ENCODE measurements around the gene ODAD3. TPM values are rescaled to one million over a fixed set of nuclear protein-coding genes. Genes with fewer than 3 reads are reported as not detected.

Gene ODAD3
- total RNA-seq, 1 donor from 2014 or later, result 0.47 TPM

GRCh38 chr19:11481534-11482383, 46.8 kb upstream of the ODAD3 start:
- Histone ChIP-seq H3K79me2 (ENCODE audit: low read depth) (no peaks in the 10 kb centered on the region), H3K9me3 (ENCODE audit: low read depth) (no peaks in the 10 kb centered on the region), H3K4me3 (peak overlapping the region; percentile 21), H3K4me2 (peak overlapping the region; percentile 54), H3K9ac (no peak overlapping the region), H3K27me3 (peaks cover 55% of the 10 kb centered on the region), H2AFZ (replicated peaks) (no peak overlapping the region), H3F3A (ENCODE audit: low read depth) (peaks cover 22% of the 10 kb centered on the region), H3K36me3 (no peaks in the 10 kb centered on the region), H4K20me1 (ENCODE audit: low read depth) (peaks cover 40% of the 10 kb centered on the region), H3K27ac (no peak overlapping the region), H3K4me1 (peaks cover 3% of the 10 kb centered on the region)
- Mint-ChIP-seq H3K9me3 (peaks cover 3% of the 10 kb centered on the region), H3K4me1 (peaks cover 16% of the 10 kb centered on the region), H3K27me3 (ENCODE audit: insufficient read depth, low read depth) (peaks cover 36% of the 10 kb centered on the region), H3K27ac (no peak overlapping the region), H3K4me3 (peak overlapping the region; percentile 78), H3K36me3 (peaks cover 8% of the 10 kb centered on the region)
- peak; percentile 92 for DNase-seq (ENCODE audit: low spot score)
- no peak for TF ChIP-seq CTCF (IDR thresholded peaks at IDR 0.05)
- TF ChIP-seq EZH2 (IDR thresholded peaks at IDR 0.05), result peak; percentile 16
- no peak for TF ChIP-seq EZH2phosphoT487 (IDR thresholded peaks at IDR 0.05)

GRCh38 chr19:11480715-11481533, 46.0 kb upstream of the ODAD3 start, which contains the start of gene ELAVL3:
TSS of gene ELAVL3 (minus strand) at chr19:11481046. CDS start at chr19:11480608, 438 bp downstream.
- Mint-ChIP-seq H3K27me3 (ENCODE audit: insufficient read depth, low read depth) (peaks cover 34% of the 10 kb centered on the region), H3K4me3 (peak within 1 kb of the TSS; percentile 78), H3K36me3 (peaks cover 9% of the 10 kb centered on the region), H3K9me3 (peaks cover 3% of the 10 kb centered on the region), H3K4me1 (peaks cover 16% of the 10 kb centered on the region), H3K27ac (no peak within 1 kb of the TSS)
- TF ChIP-seq CTCF (IDR thresholded peaks at IDR 0.05) (no peak), EZH2phosphoT487 (IDR thresholded peaks at IDR 0.05) (no peak), EZH2 (IDR thresholded peaks at IDR 0.05) (peak; percentile 55)
- no peaks in the 10 kb centered on the region for H3K9me3 ChIP-seq (ENCODE audit: low read depth)
- H3K4me2 ChIP-seq, result peak within 1 kb of the TSS; percentile 71
- H3K4me3 ChIP-seq, result peak within 1 kb of the TSS; percentile 27
- H3K27me3 ChIP-seq, result peaks cover 55% of the 10 kb centered on the region
- peaks cover 3% of the 10 kb centered on the region for H3K4me1 ChIP-seq
- no peak within 1 kb of the TSS for H2AFZ ChIP-seq (replicated peaks)
- H3K36me3 ChIP-seq, result no peaks in the 10 kb centered on the region
- H3F3A ChIP-seq (ENCODE audit: low read depth), result peaks cover 22% of the 10 kb centered on the region
- no peak within 1 kb of the TSS for H3K9ac ChIP-seq
- peaks cover 40% of the 10 kb centered on the region for H4K20me1 ChIP-seq (ENCODE audit: low read depth)
- H3K79me2 ChIP-seq (ENCODE audit: low read depth), result no peaks in the 10 kb centered on the region
- H3K27ac ChIP-seq, result no peak within 1 kb of the TSS
- DNase-seq (ENCODE audit: low spot score), result peak; percentile 72

- Histone ChIP-seq H4K20me1 (ENCODE audit: low read depth) (peaks cover 40% of the 10 kb centered on the region), H3K4me1 (peaks cover 3% of the 10 kb centered on the region), H3F3A (ENCODE audit: low read depth) (peaks cover 22% of the 10 kb centered on the region), H3K27ac (no peak overlapping the region), H3K9me3 (ENCODE audit: low read depth) (no peaks in the 10 kb centered on the region), H3K9ac (no peak overlapping the region), H3K4me2 (peak overlapping the region; percentile 71), H3K79me2 (ENCODE audit: low read depth) (no peaks in the 10 kb centered on the region), H3K36me3 (no peaks in the 10 kb centered on the region), H2AFZ (replicated peaks) (no peak overlapping the region), H3K27me3 (peaks cover 55% of the 10 kb centered on the region), H3K4me3 (peak overlapping the region; percentile 27)
- H3K36me3 Mint-ChIP-seq, result peaks cover 8% of the 10 kb centered on the region
- no peak for DNase-seq (ENCODE audit: low spot score)
- no peak overlapping the region for H3K27ac Mint-ChIP-seq
- peaks cover 3% of the 10 kb centered on the region for H3K9me3 Mint-ChIP-seq
- TF ChIP-seq CTCF (IDR thresholded peaks at IDR 0.05) (no peak), EZH2phosphoT487 (IDR thresholded peaks at IDR 0.05) (peak; percentile 54), EZH2 (IDR thresholded peaks at IDR 0.05) (peak; percentile 58)
- peaks cover 16% of the 10 kb centered on the region for H3K4me1 Mint-ChIP-seq
- H3K4me3 Mint-ChIP-seq, result peak overlapping the region; percentile 67
- peaks cover 29% of the 10 kb centered on the region for H3K27me3 Mint-ChIP-seq (ENCODE audit: insufficient read depth, low read depth)
Measured at GRCh38 chr19:11479898-11480714, 45.2 kb upstream of the ODAD3 start.

Measured in neural progenitor cell (in vitro differentiated cells).